Adrenal gland (tissue), 5 donors: Measurements from ENCODE around the gene CASP6.
"Not testable (repeated sequence)": the region's sequence is repeated elsewhere in the genome, so short reads cannot be mapped to it uniquely, and the experiment has no call there.

Source experiments
- CTCF ChIP-seq, 6 experiments: fragments of 450-650 bp in 4 of 6; fragments of 200-600 bp in 2 of 6; sonication (generic) in 1 of 6; IDR thresholded peaks; 1 replicate in 5 of 6; 2 replicates in 1 of 6; pipeline versions ENCODE4 v1.5.1 to v1.8.0; 2016 to 2021; ENCODE audit warnings: antibody characterized with exemption in 6 of 6, mild to moderate bottlenecking in 2 of 6, moderate library complexity in 1 of 6
- POLR2A ChIP-seq, 2 donors: fragments of 450-650 bp; IDR thresholded peaks; one replicate each; pipeline ENCODE4 v1.6.1; 2017; ENCODE audit warnings: antibody characterized with exemption in 2 of 2, mild to moderate bottlenecking in 2 of 2, moderate library complexity in 1 of 2
- donor health status: DM: no; HTN: no; CAD: no.

- not testable (repeated sequence) for TF ChIP-seq POLR2A, CTCF (IDR thresholded peaks at IDR 0.05)
Measured at GRCh38 chr4:109678925-109679324, 24.3 kb downstream of the CASP6 start.
